Keratinocyte (primary cell): ENCODE data around the gene RPP14. TPM values are rescaled to one million over a fixed set of nuclear protein-coding genes. Genes with fewer than 3 reads are reported as not detected.
A peak's percentile ranks its signal among the peaks of the same experiment; 100 is the strongest.

Experiments
- DNase-seq: peaks from one replicate; pipeline ENCODE4 v3.0.0-alpha.2; 2011; ENCODE audit warnings: low read depth, missing footprints, low spot score
- FAIRE-seq: peaks from 2 replicates; lab custom pipeline; 2011; peaks lifted over from hg19 to GRCh38; lab: Jason Lieb, UNC
- H2AFZ ChIP-seq: 2 replicates; pipeline ENCODE4 v1.6.0; 2012; ENCODE audit warnings: low read length, control low read depth, inconsistent platforms; ENCODE audit not compliant: control insufficient read depth
- H3K27ac ChIP-seq: 2 replicates; pipeline ENCODE4 v1.5.1; 2011; ENCODE audit warnings: low read length; ENCODE audit not compliant: control insufficient read depth, insufficient read depth
- H3K27me3 ChIP-seq: 3 replicates; pipeline ENCODE4 v1.6.0; 2011; ENCODE audit warnings: low read length; ENCODE audit not compliant: control insufficient read depth, insufficient read depth; ENCODE audit errors: extremely low read depth
- H3K36me3 ChIP-seq, 2 experiments: 2 replicates in 1 of 2; 3 replicates in 1 of 2; pipeline ENCODE4 v1.5.1; 2011; ENCODE audit warnings: low read length in 2 of 2, mild to moderate bottlenecking in 1 of 2; ENCODE audit not compliant: control insufficient read depth in 2 of 2, insufficient read depth in 2 of 2; ENCODE audit errors: extremely low read depth in 1 of 2
- H3K4me1 ChIP-seq: 3 replicates; pipeline ENCODE4 v1.5.1; 2011; ENCODE audit warnings: low read length; ENCODE audit not compliant: control insufficient read depth, insufficient read depth; ENCODE audit errors: extremely low read depth
- H3K4me2 ChIP-seq: 3 replicates; pipeline ENCODE4 v1.6.0; 2011; ENCODE audit warnings: low read depth, low read length; ENCODE audit not compliant: control insufficient read depth, insufficient read depth; ENCODE audit errors: extremely low read depth
- H3K4me3 ChIP-seq, 3 experiments: fragments of 200-600 bp in 1 of 3; sonication (generic) in 1 of 3; 2 replicates in 2 of 3; 3 replicates in 1 of 3; pipeline ENCODE4 v1.5.1; 2011 to 2016; ENCODE audit warnings: low read length in 3 of 3, mild to moderate bottlenecking in 3 of 3, control low read depth in 2 of 3, inconsistent platforms in 1 of 3, low read depth in 1 of 3, mixed read lengths in 1 of 3, mixed run types in 1 of 3, moderate library complexity in 1 of 3; ENCODE audit not compliant: control insufficient read depth in 2 of 3, insufficient read depth in 2 of 3; ENCODE audit errors: extremely low read depth in 1 of 3
- H3K79me2 ChIP-seq: 2 replicates; pipeline ENCODE4 v1.6.0; 2012; ENCODE audit warnings: low read length; ENCODE audit not compliant: control insufficient read depth, insufficient read depth
- H3K9ac ChIP-seq: 3 replicates; pipeline ENCODE4 v1.6.0; 2011; ENCODE audit warnings: low read length; ENCODE audit not compliant: control insufficient read depth, insufficient read depth; ENCODE audit errors: extremely low read depth
- H3K9me1 ChIP-seq: 3 replicates; pipeline ENCODE4 v1.6.0; 2011; ENCODE audit warnings: low read length; ENCODE audit not compliant: control insufficient read depth, insufficient read depth; ENCODE audit errors: extremely low read depth
- H3K9me3 ChIP-seq: 2 replicates; pipeline ENCODE4 v1.5.1; 2012; ENCODE audit warnings: low read depth, low read length; ENCODE audit not compliant: control insufficient read depth
- H4K20me1 ChIP-seq: 3 replicates; pipeline ENCODE4 v1.6.0; 2011; ENCODE audit warnings: low read length; ENCODE audit not compliant: control insufficient read depth, insufficient read depth; ENCODE audit errors: extremely low read depth
- CTCF ChIP-seq, 3 experiments: IDR thresholded peaks in 1 of 3; conservative IDR thresholded peaks in 1 of 3; optimal IDR thresholded peaks in 1 of 3; 2 replicates in 2 of 3; 3 replicates in 1 of 3; pipeline versions ENCODE3 to v1.5.1; 2011; ENCODE audit warnings: low read length in 3 of 3, mild to moderate bottlenecking in 3 of 3, moderate library complexity in 2 of 3, control low read depth in 1 of 3, inconsistent platforms in 1 of 3; ENCODE audit not compliant: insufficient read depth in 2 of 3; ENCODE audit errors: extremely low read depth in 1 of 3
- EZH2 ChIP-seq: IDR thresholded peaks from one replicate; pipeline ENCODE4 v1.6.1; 2012; ENCODE audit warnings: inconsistent platforms, mild to moderate bottlenecking, low read length, moderate library complexity
- dilution Hi-C: fragments of 300-500 bp; cut with MboI; formaldehyde crosslinking; loops from one replicate; pipeline ENCODE4 v1.7.0; 2020; ENCODE audit warnings: low sequenced_read_pairs; ENCODE audit not compliant: extremely low pct_ligation_motif_present
- polyA minus RNA-seq, 3 experiments: library from RNA; depleted of rRNA, polyadenylated mRNA; stranded (reverse); fragments of >200 nt; gene quantifications; 1 replicate in 1 of 3; 2 replicates in 1 of 3; 3 replicates in 1 of 3; pipeline ENCODE4 v1.2.3, GENCODE V29; 2011
- polyA plus RNA-seq, 5 experiments: library from polyadenylated mRNA; depleted of rRNA in 3 of 5; stranded (reverse) in 3 of 5; stranded (forward) in 1 of 5; unstranded in 1 of 5; fragments of >200 nt; gene quantifications; 1 replicate in 1 of 5; 2 replicates in 3 of 5; 3 replicates in 1 of 5; pipeline versions ENCODE4 v1.2.1 to v1.2.3, GENCODE V29; 2011 to 2012; ENCODE audit warnings: missing spikeins in 2 of 5, low read depth in 1 of 5, low replicate concordance in 1 of 5

Gene RPP14
- 20.6 to 24.6 TPM (median 21.7 TPM) in 3 replicates for polyA plus RNA-seq
- polyA plus RNA-seq (2011; ENCODE audit: low read depth), result 4.9 TPM
- 14.5 and 18.2 TPM in 2 replicates for polyA plus RNA-seq (2011; cell fraction: cytosol; rRNA removed)
- 20.6 and 21.1 TPM in 2 replicates for polyA plus RNA-seq (2011; cell fraction: nucleus; rRNA removed)
- polyA plus RNA-seq (2012; ENCODE audit: low replicate concordance), result 7.5 and 14.5 TPM in 2 replicates
- polyA minus RNA-seq, result 4.9 to 15.7 TPM (median 13.8 TPM) in 3 replicates
- polyA minus RNA-seq (2011; cell fraction: cytosol; rRNA and poly(A)+ RNA removed), result 8.2 TPM
- 4.5 and 16.3 TPM in 2 replicates for polyA minus RNA-seq (2011; cell fraction: nucleus; rRNA and poly(A)+ RNA removed)

- dilution Hi-C loops, result no loop called here
- Histone ChIP-seq H4K20me1 (peaks cover 14% of the 10 kb centered on the region), H2AFZ (peak within 1 kb of the TSS; percentile 95), H3K4me2 (peak within 1 kb of the TSS; percentile 99), H3K9me3 (no peaks in the 10 kb centered on the region), H3K27ac (peak within 1 kb of the TSS; percentile 93), H3K4me3 (peak within 1 kb of the TSS; percentile 93 to 99 (median 99)), H3K4me1 (peaks cover 20% of the 10 kb centered on the region), H3K9me1 (no peaks in the 10 kb centered on the region), H3K36me3 (peaks cover 11 to 21% of the 10 kb centered on the region in 2 experiments), H3K27me3 (no peaks in the 10 kb centered on the region), H3K9ac (peak within 1 kb of the TSS; percentile 98), H3K79me2 (peaks cover 45% of the 10 kb centered on the region)
- DNase-seq (peak; percentile 79), FAIRE-seq (peak; percentile 95)
- peak; percentile 93 to 95 (median 95) for TF ChIP-seq CTCF (optimal IDR thresholded peaks at IDR 0.05 in 1 of 3, IDR thresholded peaks at IDR 0.05 in 1 of 3, conservative IDR thresholded peaks at IDR 0.05 in 1 of 3; ENCODE audit: extremely low read depth in 1 of 3, insufficient read depth in 2 of 3, low read length in 3 of 3)
- no peak for TF ChIP-seq EZH2
Observed at GRCh38 chr3:58305882-58306711, at the start of gene RPP14, which contains the start of gene HTD2. RPP14 (plus strand) TSS chr3:58306245; CDS start chr3:58310330, 4,085 bp downstream. HTD2 (plus strand) TSS chr3:58306520; CDS start chr3:58317614, 11,094 bp downstream.

- FAIRE-seq, result no peak
- H3K27ac ChIP-seq, result no peak overlapping the region
- no peaks in the 10 kb centered on the region for H3K27me3 ChIP-seq
- H3K4me3 ChIP-seq, result no peak overlapping the region
- H3K36me3 ChIP-seq, result peaks cover 0 to 5% of the 10 kb centered on the region in 2 experiments
- dilution Hi-C loops, result no loop called here
- no peaks in the 10 kb centered on the region for H3K9me3 ChIP-seq
- no peak overlapping the region for H3K4me2 ChIP-seq
- H3K4me1 ChIP-seq, result no peaks in the 10 kb centered on the region
- no peaks in the 10 kb centered on the region for H3K79me2 ChIP-seq
- peaks cover 3% of the 10 kb centered on the region for H4K20me1 ChIP-seq
- TF ChIP-seq CTCF (optimal IDR thresholded peaks at IDR 0.05 in 1 of 3, IDR thresholded peaks at IDR 0.05 in 1 of 3, conservative IDR thresholded peaks at IDR 0.05 in 1 of 3; ENCODE audit: extremely low read depth in 1 of 3, insufficient read depth in 2 of 3, low read length in 3 of 3) (no peak), EZH2 (no peak)
- H3K9ac ChIP-seq, result no peak overlapping the region
- no peak overlapping the region for H2AFZ ChIP-seq
- H3K9me1 ChIP-seq, result no peaks in the 10 kb centered on the region
- DNase-seq, result no peak
Observed at GRCh38 chr3:58256511-58256910, 49.5 kb upstream of the RPP14 start.
